B cell (primary cell): ENCODE measurements around the gene COX10. TPM values are rescaled to one million over a fixed set of nuclear protein-coding genes. Genes with fewer than 3 reads are reported as not detected.

Experiments
- ATAC-seq: fragments of 200-7000 bp; cut with Tn5 transposase; one replicate; pipeline ENCODE4 v1.10.0; 2021; ENCODE audit warnings: low read depth, mild to moderate bottlenecking, moderate number of reproducible peaks, moderate library complexity
- CTCF ChIA-PET: fragments of 350-600 bp; sonication (Branson Sonifier 250); formaldehyde crosslinking; loops from one replicate; lab custom pipeline; 2021; ENCODE audit warnings: antibody characterized with exemption, inconsistent platforms; lab: Charles Lee
- POLR2A ChIA-PET: fragments of 350-600 bp; sonication (Branson Sonifier 250); formaldehyde crosslinking; loops from one replicate; lab custom pipeline; 2021; ENCODE audit warnings: antibody characterized with exemption; lab: Charles Lee
- DNase-seq: peaks from one replicate; pipeline ENCODE4 v3.0.0; 2013
- H2AFZ ChIP-seq: 2 replicates; pipeline ENCODE4 v1.6.1; 2012; ENCODE audit warnings: mild to moderate bottlenecking, low read depth, low read length; ENCODE audit not compliant: insufficient read depth, poor library complexity, severe bottlenecking
- H3K27ac ChIP-seq, 2 donors: 1 replicate in 1 of 2; 2 replicates in 1 of 2; pipeline ENCODE4 v1.5.1; 2012 to 2013; ENCODE audit warnings: low read length in 2 of 2, mild to moderate bottlenecking in 2 of 2, moderate library complexity in 1 of 2
- H3K27me3 ChIP-seq, 4 experiments: fragments of 200-600 bp in 1 of 4; sonication (generic) in 1 of 4; replicated peaks in 1 of 4; 1 replicate in 2 of 4; 2 replicates in 2 of 4; pipeline versions ENCODE4 v1.6.1 to v1.7.0; 2013 to 2016; ENCODE audit warnings: low read length in 3 of 4, mild to moderate bottlenecking in 2 of 4, mixed read lengths in 1 of 4, moderate library complexity in 1 of 4; ENCODE audit not compliant: insufficient read depth in 4 of 4, control insufficient read depth in 3 of 4; ENCODE audit errors: control extremely low read depth in 1 of 4
- H3K36me3 ChIP-seq, 2 experiments: replicated peaks in 1 of 2; 1 replicate in 1 of 2; 2 replicates in 1 of 2; pipeline versions ENCODE4 v1.6.1 to v1.7.1; 2013; ENCODE audit warnings: low read length in 1 of 2; ENCODE audit not compliant: insufficient read depth in 2 of 2, control insufficient read depth in 1 of 2; ENCODE audit errors: control extremely low read depth in 1 of 2, extremely low read depth in 1 of 2
- H3K4me1 ChIP-seq, 2 donors: fragments of 200-600 bp in 1 of 2; sonication (generic) in 1 of 2; 1 replicate in 1 of 2; 2 replicates in 1 of 2; pipeline versions ENCODE4 v1.5.1 to v1.6.1; 2013 to 2017; ENCODE audit warnings: low read length in 2 of 2; ENCODE audit not compliant: control insufficient read depth in 2 of 2, insufficient read depth in 2 of 2
- H3K4me2 ChIP-seq: replicated peaks from 2 replicates; pipeline ENCODE3; 2012; ENCODE audit warnings: mild to moderate bottlenecking, low read depth, low read length; ENCODE audit not compliant: poor library complexity, severe bottlenecking
- H3K4me3 ChIP-seq, 5 experiments: fragments of 200-600 bp in 1 of 5; sonication (generic) in 1 of 5; 1 replicate in 3 of 5; 2 replicates in 2 of 5; pipeline versions ENCODE4 v1.5.1 to v1.7.0; 2011 to 2016; ENCODE audit warnings: low read length in 4 of 5, mild to moderate bottlenecking in 4 of 5, low read depth in 2 of 5, control low read depth in 1 of 5, moderate library complexity in 1 of 5; ENCODE audit not compliant: insufficient read depth in 1 of 5; ENCODE audit errors: control extremely low read depth in 1 of 5, extremely low read depth in 1 of 5
- H3K79me2 ChIP-seq: fragments of 200-600 bp; sonication (generic); one replicate; pipeline ENCODE4 v1.6.0; 2016; ENCODE audit warnings: low read length; ENCODE audit not compliant: control insufficient read depth, insufficient read depth
- H3K9ac ChIP-seq: fragments of 200-600 bp; sonication (generic); 2 replicates; pipeline ENCODE4 v1.6.1; 2017; ENCODE audit warnings: mild to moderate bottlenecking, low read length, moderate library complexity
- H3K9me3 ChIP-seq, 3 donors: one replicate each; pipeline versions ENCODE4 v1.6.1 to v1.7.1; 2013; ENCODE audit warnings: low read length in 2 of 3; ENCODE audit not compliant: control insufficient read depth in 2 of 3, insufficient read depth in 1 of 3; ENCODE audit errors: control extremely low read depth in 1 of 3
- H4K20me1 ChIP-seq: 2 replicates; pipeline ENCODE4 v1.6.0; 2012; ENCODE audit warnings: mild to moderate bottlenecking, low read length; ENCODE audit not compliant: insufficient read depth, control insufficient read depth, poor library complexity, severe bottlenecking
- H3K27ac Mint-ChIP-seq: one replicate; pipeline ENCODE4 v1.8.0; 2021; ENCODE audit warnings: mixed read lengths
- H3K27me3 Mint-ChIP-seq: one replicate; pipeline ENCODE4 v1.8.0; 2021; ENCODE audit warnings: mixed read lengths
- H3K4me1 Mint-ChIP-seq: one replicate; pipeline ENCODE4 v1.8.0; 2021; ENCODE audit warnings: mixed read lengths
- H3K4me3 Mint-ChIP-seq: one replicate; pipeline ENCODE4 v1.8.0; 2021; ENCODE audit warnings: mixed read lengths
- H3K9me3 Mint-ChIP-seq: one replicate; pipeline ENCODE4 v1.8.0; 2022; ENCODE audit warnings: mixed read lengths; ENCODE audit not compliant: insufficient read depth
- EZH2 ChIP-seq: IDR thresholded peaks from 2 replicates; pipeline ENCODE4 v1.6.1; 2012; ENCODE audit warnings: borderline replicate concordance, low read depth, mild to moderate bottlenecking, moderate library complexity, low read length; ENCODE audit not compliant: insufficient read depth, poor library complexity, severe bottlenecking
- WGBS: methylation state at CpG from one replicate; pipeline ENCODE4 v1.1.5; 2013; ENCODE audit warnings: missing lambda C conversion rate; ENCODE audit not compliant: insufficient coverage; 5-methylcytosine and 5-hydroxymethylcytosine counted together
- intact Hi-C: fragments of 100-400 bp; cut with micrococcal nuclease; formaldehyde crosslinking; loops from one replicate; pipeline ENCODE4 v1.10.0; 2022
- polyA plus RNA-seq: library from polyadenylated mRNA; depleted of rRNA; stranded (reverse); fragments of >200 nt; gene quantifications from 2 replicates; pipeline ENCODE4 v1.2.3, GENCODE V29; 2012
- total RNA-seq, 2 donors: library from RNA; stranded (reverse); fragments of 120-200 nt in 1 of 2; gene quantifications; 1 replicate in 1 of 2; 2 replicates in 1 of 2; pipeline versions ENCODE4 v1.2.3 to v1.2.4, GENCODE V29; 2013 to 2022
- TF ChIP-seq, protein P1 (sequence below): fragments of 200-600 bp; IDR thresholded peaks from one replicate; pipeline ENCODE4 v1.8.0; 2022; ENCODE audit warnings: antibody characterized with exemption, mild to moderate bottlenecking

Gene COX10
- total and polyA plus RNA-seq, 2 donors (not counting 1 experiment from before 2014, with no cell fraction given): 21.8 to 23.3 TPM

DNA sequence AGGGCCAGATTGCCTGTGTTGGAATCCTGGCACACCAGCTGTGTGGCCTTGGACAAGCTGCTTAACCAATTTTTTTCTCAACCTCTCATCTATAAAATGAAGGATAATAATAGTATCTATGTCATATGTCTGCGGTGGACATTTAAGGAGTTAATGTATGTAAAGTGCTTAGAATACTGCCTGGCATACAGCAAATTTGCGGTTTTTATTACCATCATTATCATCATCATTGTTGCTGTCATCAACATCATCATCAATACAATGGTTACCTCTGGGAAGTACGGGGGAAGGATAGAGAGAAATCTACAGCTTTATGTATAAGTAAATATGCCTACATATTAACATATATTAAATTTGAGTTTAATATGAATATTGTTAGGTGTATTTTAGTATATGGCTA, 37.1 kb upstream of the COX10 start:
- CTCF ChIA-PET: no interaction called here
- H3K27ac Mint-ChIP-seq: no peak overlapping the region
- TF ChIP-seq, protein P1, sequence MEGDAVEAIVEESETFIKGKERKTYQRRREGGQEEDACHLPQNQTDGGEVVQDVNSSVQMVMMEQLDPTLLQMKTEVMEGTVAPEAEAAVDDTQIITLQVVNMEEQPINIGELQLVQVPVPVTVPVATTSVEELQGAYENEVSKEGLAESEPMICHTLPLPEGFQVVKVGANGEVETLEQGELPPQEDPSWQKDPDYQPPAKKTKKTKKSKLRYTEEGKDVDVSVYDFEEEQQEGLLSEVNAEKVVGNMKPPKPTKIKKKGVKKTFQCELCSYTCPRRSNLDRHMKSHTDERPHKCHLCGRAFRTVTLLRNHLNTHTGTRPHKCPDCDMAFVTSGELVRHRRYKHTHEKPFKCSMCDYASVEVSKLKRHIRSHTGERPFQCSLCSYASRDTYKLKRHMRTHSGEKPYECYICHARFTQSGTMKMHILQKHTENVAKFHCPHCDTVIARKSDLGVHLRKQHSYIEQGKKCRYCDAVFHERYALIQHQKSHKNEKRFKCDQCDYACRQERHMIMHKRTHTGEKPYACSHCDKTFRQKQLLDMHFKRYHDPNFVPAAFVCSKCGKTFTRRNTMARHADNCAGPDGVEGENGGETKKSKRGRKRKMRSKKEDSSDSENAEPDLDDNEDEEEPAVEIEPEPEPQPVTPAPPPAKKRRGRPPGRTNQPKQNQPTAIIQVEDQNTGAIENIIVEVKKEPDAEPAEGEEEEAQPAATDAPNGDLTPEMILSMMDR: no peak
- TF ChIP-seq EZH2: no peak

DNA sequence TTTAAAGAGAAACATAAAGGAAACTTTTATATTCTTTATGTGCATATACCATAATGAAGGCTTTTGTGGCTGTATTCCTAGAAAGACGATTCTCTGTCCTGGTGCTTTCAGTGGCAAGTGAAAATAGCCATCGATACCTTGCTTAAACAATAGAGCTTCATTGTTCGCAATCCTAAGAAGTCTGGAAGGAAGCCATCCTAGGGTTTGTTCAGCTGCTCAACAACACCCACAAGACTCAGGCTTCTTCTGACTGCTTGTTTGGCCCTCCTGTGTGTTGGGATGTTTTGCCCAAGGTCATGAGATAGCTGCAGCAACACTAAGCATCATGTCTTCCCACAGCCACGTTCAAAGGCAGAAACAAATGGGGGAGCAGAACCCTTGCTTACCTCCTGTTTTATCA, 36.1 kb upstream of the COX10 start:
- Histone ChIP-seq H3K9ac (no peak overlapping the region), H4K20me1 (no peaks in the 10 kb centered on the region), H3K4me1 (no peaks in the 10 kb centered on the region), H3K36me3 (peaks cover 1 to 11% of the 10 kb centered on the region in 2 experiments), H3K4me2 (no peak overlapping the region), H3K9me3 (no peaks in the 10 kb centered on the region), H3K27ac (no peak overlapping the region), H3K27me3 (no peaks in the 10 kb centered on the region), H2AFZ (no peak overlapping the region), H3K4me3 (no peak overlapping the region), H3K79me2 (no peaks in the 10 kb centered on the region)
- ATAC-seq (no peak), DNase-seq (no peak)
- H3K4me3 Mint-ChIP-seq: no peak overlapping the region
- no peaks in the 10 kb centered on the region for H3K4me1 Mint-ChIP-seq
- TF ChIP-seq EZH2: no peak
- TF ChIP-seq, protein P1: no peak
- POLR2A ChIA-PET: no interaction called here
- CTCF ChIA-PET: no interaction called here
- H3K27ac Mint-ChIP-seq: no peak overlapping the region
- H3K9me3 Mint-ChIP-seq: no peaks in the 10 kb centered on the region
- intact Hi-C loops: no loop called here
- 95% methylated on average over 3 of the region's 4 CpGs for WGBS
- H3K27me3 Mint-ChIP-seq: no peaks in the 10 kb centered on the region

More for the DNA sequence above, 37.1 kb upstream of the COX10 start:
- ATAC-seq: no peak
- Histone ChIP-seq H3K27ac (no peak overlapping the region), H3K4me3 (no peak overlapping the region), H3K9me3 (no peaks in the 10 kb centered on the region), H4K20me1 (no peaks in the 10 kb centered on the region), H3K79me2 (no peaks in the 10 kb centered on the region), H3K4me2 (no peak overlapping the region), H3K27me3 (no peaks in the 10 kb centered on the region), H3K36me3 (peaks cover 1 to 11% of the 10 kb centered on the region in 2 experiments), H3K9ac (no peak overlapping the region), H2AFZ (no peak overlapping the region), H3K4me1 (no peaks in the 10 kb centered on the region)
- Mint-ChIP-seq H3K27me3 (no peaks in the 10 kb centered on the region), H3K4me3 (no peak overlapping the region), H3K4me1 (no peaks in the 10 kb centered on the region), H3K9me3 (no peaks in the 10 kb centered on the region)
- POLR2A ChIA-PET: no interaction called here
- WGBS: no CpG with 5 or more reads among the region's 3 CpGs
- no peak for DNase-seq
- intact Hi-C loops: no loop called here
